ENCODE results near the gene ERP27.

Gene ERP27

GRCh38 chr12:14938301-14938700, at the start of gene ERP27:
Gene ERP27 (minus strand): TSS chr12:14938537. CDS start chr12:14938508, 29 bp downstream.
- in situ Hi-C loops (cut with HindIII; ENCODE audit: low sequenced_read_pairs), result no loop called here

GRCh38 chr12:14988035-14988434, 49.7 kb upstream of the ERP27 start:
- in situ Hi-C loops (cut with HindIII; ENCODE audit: low sequenced_read_pairs), result no loop called here

DNA sequence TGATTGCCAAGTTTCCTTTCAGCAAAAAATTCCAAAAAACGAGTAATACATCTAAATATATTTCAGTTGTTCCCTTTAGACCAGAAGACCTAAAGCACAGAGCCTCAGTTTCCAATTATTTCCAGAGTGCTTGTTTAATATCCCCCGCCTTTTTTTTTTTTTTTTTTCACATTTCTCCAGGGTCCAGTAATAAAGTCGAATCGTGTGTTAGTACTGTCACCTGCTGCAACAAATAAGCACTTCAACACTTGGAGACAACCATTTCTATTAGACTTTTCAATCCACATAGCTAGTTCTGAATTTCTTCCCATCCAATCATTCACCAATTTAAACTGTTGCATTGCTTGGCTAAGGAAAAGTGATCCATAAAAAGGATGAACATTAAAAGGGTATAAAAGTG, 48.1 kb upstream of the ERP27 start:
- in situ Hi-C loops (cut with HindIII; ENCODE audit: low sequenced_read_pairs), result no loop called here

DNA sequence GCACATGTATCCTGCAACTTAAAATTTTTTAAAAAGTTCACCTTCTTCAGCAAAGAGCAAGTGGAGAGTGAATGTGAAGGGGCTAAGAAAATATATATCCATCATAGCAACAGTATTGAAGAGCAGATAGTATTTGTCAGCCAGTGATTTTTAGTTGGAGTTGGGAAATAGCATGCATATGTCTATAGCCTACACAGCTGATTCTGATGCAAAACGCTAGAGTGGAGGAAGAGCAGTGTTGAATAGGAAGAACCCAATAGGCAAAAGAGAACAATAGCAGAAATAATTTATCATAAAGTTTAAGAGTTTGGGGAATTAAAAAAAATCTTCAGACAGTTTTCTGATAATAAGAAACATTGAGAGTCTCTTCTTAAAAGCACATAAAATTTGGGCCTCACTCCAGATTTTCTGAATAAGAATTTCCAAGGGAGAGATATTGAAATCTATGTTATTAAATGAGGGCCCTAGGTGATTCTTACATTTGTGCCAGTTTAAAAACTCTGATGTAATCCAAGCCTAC, 46.5 kb upstream of the ERP27 start:
- in situ Hi-C loops (cut with HindIII; ENCODE audit: low sequenced_read_pairs), result no loop called here

- in situ Hi-C loops (cut with HindIII; ENCODE audit: low sequenced_read_pairs), result no loop called here
Observed at GRCh38 chr12:14984036-14984435, 45.7 kb upstream of the ERP27 start.

GRCh38 chr12:14982991-14983390, 44.7 kb upstream of the ERP27 start:
- in situ Hi-C loops (cut with HindIII; ENCODE audit: low sequenced_read_pairs), result no loop called here

- in situ Hi-C loops (cut with HindIII; ENCODE audit: low sequenced_read_pairs), result no loop called here
Observed at GRCh38 chr12:14982562-14982961, 44.2 kb upstream of the ERP27 start.

- in situ Hi-C loops (cut with HindIII; ENCODE audit: low sequenced_read_pairs), result no loop called here
Observed at GRCh38 chr12:14981049-14981448, 42.7 kb upstream of the ERP27 start.

DNA sequence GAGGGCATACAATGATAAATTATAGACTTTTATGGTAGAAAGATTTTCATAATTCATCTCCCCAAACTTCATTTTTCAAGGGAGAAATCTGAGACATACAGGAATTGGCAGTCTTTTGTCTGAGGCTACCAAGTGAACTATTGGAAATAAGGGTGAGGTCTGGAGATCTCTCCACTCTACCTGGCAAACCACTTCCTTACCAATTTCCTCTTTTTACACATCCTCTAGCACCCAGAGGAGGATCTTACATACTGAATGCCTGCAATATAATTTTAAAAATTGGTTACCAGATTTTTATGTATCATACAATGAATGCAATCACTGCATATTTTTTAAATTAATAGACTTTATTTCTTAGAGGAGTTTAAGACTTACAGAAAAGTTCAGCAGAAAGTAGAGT, 41.1 kb upstream of the ERP27 start:
- in situ Hi-C loops (cut with HindIII; ENCODE audit: low sequenced_read_pairs), result no loop called here

- in situ Hi-C loops (cut with HindIII; ENCODE audit: low sequenced_read_pairs), result no loop called here
Observed at GRCh38 chr12:14976658-14977057, 38.3 kb upstream of the ERP27 start.

GRCh38 chr12:14975457-14975856, 37.1 kb upstream of the ERP27 start:
- in situ Hi-C loops (cut with HindIII; ENCODE audit: low sequenced_read_pairs), result no loop called here

DNA sequence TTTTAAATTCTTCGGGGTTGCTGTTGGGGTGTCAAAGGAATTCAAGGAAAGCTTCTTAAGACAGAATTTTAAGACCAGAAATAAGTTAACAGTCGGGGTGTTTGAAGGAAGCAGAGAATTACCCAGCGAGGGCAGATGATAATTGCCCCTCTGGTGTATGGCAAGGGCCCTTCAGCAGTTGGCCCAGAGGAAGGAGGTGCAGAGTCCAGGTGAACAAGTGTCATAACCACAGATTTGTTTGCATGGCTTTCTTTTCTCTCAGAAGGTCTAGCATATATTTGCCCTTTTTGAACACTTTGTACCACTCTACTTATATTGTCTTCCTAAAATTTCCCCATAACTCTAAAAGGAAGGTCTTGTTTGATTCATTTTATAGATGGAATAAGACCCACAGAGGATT, 36.3 kb upstream of the ERP27 start:
- in situ Hi-C loops (cut with HindIII; ENCODE audit: low sequenced_read_pairs), result no loop called here

DNA sequence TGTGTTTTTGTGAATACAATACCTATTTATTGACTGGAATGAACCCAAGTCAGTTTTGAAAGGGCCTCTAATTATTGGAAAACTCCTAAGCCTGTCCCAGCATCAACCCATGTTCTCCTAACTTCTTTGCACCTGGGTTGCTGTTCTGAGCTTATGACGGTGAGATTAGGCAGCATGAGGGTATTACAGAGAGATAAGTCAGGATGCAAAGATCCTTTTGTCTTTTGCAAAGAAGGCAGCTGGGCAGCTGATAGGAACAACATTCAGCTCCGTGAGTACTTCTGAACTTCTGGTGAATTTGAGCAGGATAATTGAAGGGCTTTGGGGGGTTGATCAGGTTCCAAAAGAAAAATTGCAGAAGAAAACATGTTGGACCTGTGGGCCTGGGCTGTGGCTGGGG, 34.5 kb upstream of the ERP27 start, which contains the start of gene PDE6H:
PDE6H (plus strand) TSS at position 227 of the 400 bp plus-strand sequence. CDS start 4,971 bp downstream, outside the sequence.
- in situ Hi-C loops (cut with HindIII; ENCODE audit: low sequenced_read_pairs), result no loop called here

GRCh38 chr12:14970473-14970872, 32.1 kb upstream of the ERP27 start:
- in situ Hi-C loops (cut with HindIII; ENCODE audit: low sequenced_read_pairs), result no loop called here

- in situ Hi-C loops (cut with HindIII; ENCODE audit: low sequenced_read_pairs), result no loop called here
Observed at GRCh38 chr12:14968478-14968877, 30.1 kb upstream of the ERP27 start.

DNA sequence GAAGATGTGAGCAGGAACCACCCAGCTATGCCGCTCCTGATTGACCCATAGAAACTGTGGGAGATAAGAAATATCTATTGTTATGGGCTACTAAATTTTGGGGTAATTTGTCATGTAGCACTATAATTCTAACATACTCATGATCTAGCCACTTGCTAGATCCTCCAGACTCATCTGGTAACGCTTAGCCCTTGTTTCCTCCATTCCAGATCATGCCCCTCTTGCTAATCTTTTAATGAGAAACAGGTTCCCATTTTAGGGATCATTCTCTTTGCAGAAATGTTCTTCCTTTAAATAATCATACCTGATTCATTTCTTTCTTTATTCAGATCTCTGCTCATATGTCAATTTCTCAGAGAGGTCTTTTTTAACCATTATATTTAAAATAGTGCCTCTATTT, 26.9 kb upstream of the ERP27 start:
- in situ Hi-C loops (cut with HindIII; ENCODE audit: low sequenced_read_pairs), result no loop called here

GRCh38 chr12:14964406-14964805, 26.1 kb upstream of the ERP27 start:
- in situ Hi-C loops (cut with HindIII; ENCODE audit: low sequenced_read_pairs), result no loop called here

DNA sequence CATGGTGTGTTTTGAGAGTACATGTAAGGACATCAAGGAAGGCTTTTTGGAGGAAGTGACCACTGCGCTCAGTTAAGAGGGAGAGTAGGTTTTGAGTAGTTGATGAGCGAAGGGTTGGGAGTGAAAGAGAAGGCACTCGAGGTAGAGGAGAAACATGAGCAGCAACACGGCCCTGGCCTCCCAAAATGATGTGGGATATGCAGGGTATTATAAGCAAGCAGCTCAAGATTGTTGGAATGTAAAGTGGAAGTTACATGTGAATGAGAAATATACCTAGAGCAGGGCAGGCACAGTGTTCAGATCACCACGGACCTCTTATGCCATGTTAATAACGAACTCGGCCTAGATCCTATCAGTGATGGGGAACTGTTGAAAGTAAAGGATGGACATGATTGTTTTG, 25.2 kb upstream of the ERP27 start:
- in situ Hi-C loops (cut with HindIII; ENCODE audit: low sequenced_read_pairs), result no loop called here

DNA sequence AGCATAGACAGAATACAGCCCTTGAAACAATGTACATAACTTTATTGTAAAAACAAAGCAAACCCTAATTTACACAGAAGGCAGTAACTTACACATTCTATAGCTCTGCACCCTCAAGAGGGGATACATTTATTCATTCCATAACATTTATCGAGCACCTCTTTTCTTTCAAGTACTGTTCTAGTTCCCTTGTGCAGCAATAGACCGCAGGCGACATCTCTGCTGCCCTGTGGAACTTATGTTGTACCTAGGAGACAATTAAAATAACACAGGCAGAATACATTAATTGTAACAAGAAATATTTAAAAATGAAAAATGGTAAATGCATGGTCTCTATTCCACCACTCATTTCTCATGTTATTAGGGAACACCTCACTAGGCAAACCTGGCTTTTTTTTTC, 24.5 kb upstream of the ERP27 start:
- in situ Hi-C loops (cut with HindIII; ENCODE audit: low sequenced_read_pairs), result no loop called here

GRCh38 chr12:14962153-14962539, 23.8 kb upstream of the ERP27 start:
- in situ Hi-C loops (cut with HindIII; ENCODE audit: low sequenced_read_pairs), result no loop called here

- in situ Hi-C loops (cut with HindIII; ENCODE audit: low sequenced_read_pairs), result no loop called here
Observed at GRCh38 chr12:14961466-14962152, 23.3 kb upstream of the ERP27 start, which contains the start of gene ARHGDIB. Gene ARHGDIB (minus strand): TSS chr12:14961601. CDS start chr12:14950712, 10,889 bp downstream.

DNA sequence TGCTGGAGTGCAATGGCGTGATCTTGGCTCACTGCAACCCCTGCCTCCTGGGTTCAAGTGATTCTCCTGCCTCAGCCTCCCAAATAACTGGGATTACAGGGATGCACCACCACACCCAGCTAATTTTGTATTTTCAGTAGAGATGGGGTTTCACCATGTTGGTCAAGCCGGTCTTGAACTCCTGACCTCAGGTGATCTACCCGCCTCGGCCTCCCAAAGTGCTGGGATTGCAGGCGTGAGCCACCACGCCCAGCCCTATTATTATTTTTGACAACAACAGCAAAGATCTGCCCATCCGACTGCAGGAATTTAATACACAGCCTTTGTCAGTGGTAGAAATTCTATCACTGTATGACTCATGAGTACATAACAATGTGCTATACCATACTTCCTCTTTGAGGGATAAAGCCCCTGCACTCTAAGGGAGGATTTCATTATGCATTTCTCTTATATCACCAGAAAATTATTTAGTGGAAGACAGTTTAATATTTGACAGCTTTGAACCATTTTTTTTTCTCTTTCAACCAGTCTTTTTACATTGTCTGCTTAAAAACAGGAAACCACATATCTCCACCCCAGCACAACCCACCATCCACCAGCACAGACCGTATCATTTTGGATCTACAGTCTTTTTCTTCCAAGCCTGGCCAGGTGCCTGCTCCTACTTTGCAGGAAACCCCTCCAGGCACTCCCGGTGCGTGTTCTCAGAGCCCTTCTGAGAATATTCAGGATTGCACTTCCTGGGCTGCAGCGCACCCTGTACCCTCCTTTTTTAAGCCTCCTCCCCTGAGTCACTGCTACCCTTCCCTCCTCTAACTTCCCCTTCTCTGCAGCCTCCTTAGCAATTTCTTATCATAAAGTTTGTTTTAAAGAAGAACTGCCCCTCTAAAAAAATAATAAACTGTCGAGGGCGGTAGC, 22.5 kb upstream of the ERP27 start:
- in situ Hi-C loops (cut with HindIII; ENCODE audit: low sequenced_read_pairs), result no loop called here

Measured in DLD1 (cell line).